Spleen (tissue), 11 donors: ENCODE results near the gene TNS4. TPM values are rescaled to one million over a fixed set of nuclear protein-coding genes. Genes with fewer than 3 reads are reported as not detected.
A peak's percentile ranks its signal among the peaks of the same experiment; 100 is the strongest.

Source experiments
- DNase-seq: peaks from one replicate; pipeline ENCODE4 v3.0.0-alpha.2; 2020
- H3K27ac ChIP-seq, 8 donors: fragments of 200-600 bp; sonication (generic) in 7 of 8; 1 replicate in 4 of 8; 2 replicates in 4 of 8; pipeline versions ENCODE4 v1.5.0 to v1.8.0; 2016 to 2021; ENCODE audit warnings: inconsistent platforms in 4 of 8, mild to moderate bottlenecking in 4 of 8, moderate library complexity in 1 of 8
- H3K27me3 ChIP-seq, 7 donors: fragments of 200-600 bp; sonication (generic) in 6 of 7; replicated peaks in 1 of 7; 1 replicate in 4 of 7; 2 replicates in 3 of 7; pipeline versions ENCODE4 v1.5.0 to v1.8.0; 2016 to 2021; ENCODE audit warnings: inconsistent platforms in 3 of 7, mild to moderate bottlenecking in 1 of 7
- H3K36me3 ChIP-seq, 6 donors: fragments of 200-600 bp; sonication (generic) in 5 of 6; 1 replicate in 4 of 6; 2 replicates in 2 of 6; pipeline versions ENCODE4 v1.5.0 to v1.8.0; 2016 to 2021; ENCODE audit warnings: inconsistent platforms in 2 of 6
- H3K4me1 ChIP-seq, 6 donors: fragments of 200-600 bp; sonication (generic) in 5 of 6; 1 replicate in 3 of 6; 2 replicates in 3 of 6; pipeline versions ENCODE4 v1.5.0 to v1.8.0; 2016 to 2021; ENCODE audit warnings: inconsistent platforms in 3 of 6
- H3K4me3 ChIP-seq, 8 donors: fragments of 200-600 bp; sonication (generic) in 7 of 8; 1 replicate in 4 of 8; 2 replicates in 4 of 8; pipeline versions ENCODE4 v1.5.0 to v1.8.0; 2016 to 2021; ENCODE audit warnings: inconsistent platforms in 4 of 8, mild to moderate bottlenecking in 4 of 8, moderate library complexity in 2 of 8
- H3K9me3 ChIP-seq, 8 donors: fragments of 200-600 bp; sonication (generic) in 7 of 8; 1 replicate in 4 of 8; 2 replicates in 4 of 8; pipeline versions ENCODE4 v1.5.0 to v1.8.0; 2016 to 2021; ENCODE audit warnings: inconsistent platforms in 4 of 8
- POLR2A ChIP-seq, 3 donors: fragments of 450-650 bp; IDR thresholded peaks; one replicate each; pipeline ENCODE4 v1.5.1; 2017; ENCODE audit warnings: antibody characterized with exemption in 3 of 3, mild to moderate bottlenecking in 1 of 3
- POLR2AphosphoS5 ChIP-seq, 3 donors: sonication (generic); formaldehyde crosslinking; IDR thresholded peaks; one replicate each; pipeline ENCODE4 v1.5.1; 2017; ENCODE audit warnings: antibody characterized with exemption in 3 of 3
- WGBS, 5 donors: extraction: QIAGEN DNeasy Blood & Tissue Kit in 3 of 5; methylation state at CpG; one replicate each; pipeline versions ENCODE4 v1.1.5 to v1.1.7; 2013 to 2018; 5-methylcytosine and 5-hydroxymethylcytosine counted together
- intact Hi-C: fragments of 100-400 bp; cut with DNase I; formaldehyde crosslinking; loops from one replicate; pipeline ENCODE4 v1.15.0; 2023; ENCODE audit warnings: low total_unique reads
- polyA plus RNA-seq, 3 donors: library from polyadenylated mRNA; stranded (reverse); fragments of 200-250 nt; gene quantifications; one replicate each; pipeline ENCODE4 v1.2.1, GENCODE V29; 2013
- total RNA-seq, 7 donors: library from RNA; depleted of rRNA in 3 of 7; stranded (reverse); fragments of >200 nt in 3 of 7; fragmentation: NEBNext Ultra II Directional in 4 of 7; extraction: Animal tissue kit (Norgen Biotek cat#: 25700) in 4 of 7; gene quantifications; one replicate each; pipeline versions ENCODE4 v1.1.0 to v1.2.1, GENCODE V29; 2016 to 2021
- TF ChIP-seq, protein P1 (sequence below), 11 experiments: fragments of 200-600 bp in 7 of 11; fragments of 450-650 bp in 4 of 11; sonication (generic) in 4 of 11; IDR thresholded peaks in 8 of 11; conservative IDR thresholded peaks in 3 of 11; 1 replicate in 7 of 11; 2 replicates in 4 of 11; pipeline versions ENCODE4 v1.4.0 to v1.8.0; 2016 to 2021; ENCODE audit warnings: antibody characterized with exemption in 11 of 11, inconsistent platforms in 4 of 11, mild to moderate bottlenecking in 1 of 11
- donor health status: healthy with polysubstance abuse.
- donor health status: DM: no; HTN: no; CAD: no; lungs with moderate emphysema.
- donor health status: DM: no; HTN: no; CAD: no.
- donor health status: Bipolar disorder and iron deficiency.
- donor health status: healthy.
- donor health status: DM: no; HTN: no; CAD: no.
- donor health status: DM: yes; HTN: yes; CAD: no.

The TNS4 gene
- total and polyA plus RNA-seq, 10 donors, result 0.14 to 1.3 (median 0.37) TPM; not detected in 1

DNA sequence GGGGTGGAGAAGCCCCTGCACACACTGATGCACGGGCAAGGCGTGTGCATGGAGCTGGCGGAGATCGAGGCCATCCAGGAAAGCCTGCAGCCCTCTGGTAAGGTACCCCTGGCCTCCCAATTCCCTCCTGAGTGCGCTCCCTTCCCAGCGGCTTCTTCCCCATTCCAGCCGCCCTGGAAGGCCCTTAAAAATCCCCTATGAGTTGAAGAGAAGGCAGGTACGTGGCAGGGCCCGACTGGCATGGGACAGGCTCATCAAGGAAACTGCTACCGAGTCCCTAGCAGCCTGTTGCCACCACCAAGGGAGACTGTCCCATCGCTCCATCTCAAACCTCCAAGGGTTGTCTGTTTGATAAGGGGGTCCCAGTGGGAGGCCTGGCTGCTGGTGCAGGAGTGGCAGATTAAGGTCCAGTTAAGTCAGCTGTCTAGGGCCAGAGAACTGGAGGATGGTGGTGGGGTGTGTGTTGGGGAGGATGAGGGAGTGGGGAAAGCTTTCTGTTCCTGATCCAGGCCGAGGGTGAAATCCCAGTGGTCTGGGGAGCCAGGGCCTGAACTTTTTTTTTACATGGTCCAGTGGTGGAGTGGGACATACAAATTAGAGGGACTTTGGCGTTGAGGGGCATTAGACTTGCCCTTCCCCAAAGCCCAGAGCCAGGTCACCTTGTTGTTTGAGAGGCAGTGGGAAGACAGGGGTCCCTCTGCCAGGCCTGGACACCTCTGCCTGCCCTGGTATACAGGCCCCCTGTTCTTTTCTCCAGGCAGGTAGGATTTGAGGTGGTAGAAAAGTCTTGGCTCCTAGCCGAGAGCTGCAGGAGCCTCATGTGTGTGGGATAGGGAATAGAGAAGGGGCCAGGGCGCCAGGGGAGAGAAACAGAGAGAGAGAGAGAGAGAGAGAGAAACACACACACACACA, 57.2 kb downstream of the TNS4 start:
- H3K4me1 ChIP-seq, result peaks cover 25 to 78% (median 68%) of the 10 kb centered on the region in 6 donors
- peak overlapping the region; percentile 67 to 92 (median 75) for H3K4me3 ChIP-seq
- H3K9me3 ChIP-seq, result no peaks in the 10 kb centered on the region
- no peak for DNase-seq
- TF ChIP-seq, protein P1, sequence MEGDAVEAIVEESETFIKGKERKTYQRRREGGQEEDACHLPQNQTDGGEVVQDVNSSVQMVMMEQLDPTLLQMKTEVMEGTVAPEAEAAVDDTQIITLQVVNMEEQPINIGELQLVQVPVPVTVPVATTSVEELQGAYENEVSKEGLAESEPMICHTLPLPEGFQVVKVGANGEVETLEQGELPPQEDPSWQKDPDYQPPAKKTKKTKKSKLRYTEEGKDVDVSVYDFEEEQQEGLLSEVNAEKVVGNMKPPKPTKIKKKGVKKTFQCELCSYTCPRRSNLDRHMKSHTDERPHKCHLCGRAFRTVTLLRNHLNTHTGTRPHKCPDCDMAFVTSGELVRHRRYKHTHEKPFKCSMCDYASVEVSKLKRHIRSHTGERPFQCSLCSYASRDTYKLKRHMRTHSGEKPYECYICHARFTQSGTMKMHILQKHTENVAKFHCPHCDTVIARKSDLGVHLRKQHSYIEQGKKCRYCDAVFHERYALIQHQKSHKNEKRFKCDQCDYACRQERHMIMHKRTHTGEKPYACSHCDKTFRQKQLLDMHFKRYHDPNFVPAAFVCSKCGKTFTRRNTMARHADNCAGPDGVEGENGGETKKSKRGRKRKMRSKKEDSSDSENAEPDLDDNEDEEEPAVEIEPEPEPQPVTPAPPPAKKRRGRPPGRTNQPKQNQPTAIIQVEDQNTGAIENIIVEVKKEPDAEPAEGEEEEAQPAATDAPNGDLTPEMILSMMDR (IDR thresholded peaks at IDR 0.05 in 8 of 11, conservative IDR thresholded peaks at IDR 0.05 in 3 of 11), result peak in 3 of 11 experiments; percentile 7 to 17 (median 14)
- no peak for TF ChIP-seq POLR2A (IDR thresholded peaks at IDR 0.05)
- intact Hi-C loops, result loop anchor here (5.0 kb wide), 1 partner anchor 88 kb away; no protein-coding TSS in a partner anchor
- H3K36me3 ChIP-seq, result no peaks in the 10 kb centered on the region
- H3K27me3 ChIP-seq, result peaks cover 0 to 26% (median 3%) of the 10 kb centered on the region in 7 donors
- H3K27ac ChIP-seq, result peak overlapping the region; percentile 60 to 90 (median 86)
- WGBS, 5 donors, result 15 to 30% (median 27%) methylated on average over 6 to 15 of the region's 15 CpGs

DNA sequence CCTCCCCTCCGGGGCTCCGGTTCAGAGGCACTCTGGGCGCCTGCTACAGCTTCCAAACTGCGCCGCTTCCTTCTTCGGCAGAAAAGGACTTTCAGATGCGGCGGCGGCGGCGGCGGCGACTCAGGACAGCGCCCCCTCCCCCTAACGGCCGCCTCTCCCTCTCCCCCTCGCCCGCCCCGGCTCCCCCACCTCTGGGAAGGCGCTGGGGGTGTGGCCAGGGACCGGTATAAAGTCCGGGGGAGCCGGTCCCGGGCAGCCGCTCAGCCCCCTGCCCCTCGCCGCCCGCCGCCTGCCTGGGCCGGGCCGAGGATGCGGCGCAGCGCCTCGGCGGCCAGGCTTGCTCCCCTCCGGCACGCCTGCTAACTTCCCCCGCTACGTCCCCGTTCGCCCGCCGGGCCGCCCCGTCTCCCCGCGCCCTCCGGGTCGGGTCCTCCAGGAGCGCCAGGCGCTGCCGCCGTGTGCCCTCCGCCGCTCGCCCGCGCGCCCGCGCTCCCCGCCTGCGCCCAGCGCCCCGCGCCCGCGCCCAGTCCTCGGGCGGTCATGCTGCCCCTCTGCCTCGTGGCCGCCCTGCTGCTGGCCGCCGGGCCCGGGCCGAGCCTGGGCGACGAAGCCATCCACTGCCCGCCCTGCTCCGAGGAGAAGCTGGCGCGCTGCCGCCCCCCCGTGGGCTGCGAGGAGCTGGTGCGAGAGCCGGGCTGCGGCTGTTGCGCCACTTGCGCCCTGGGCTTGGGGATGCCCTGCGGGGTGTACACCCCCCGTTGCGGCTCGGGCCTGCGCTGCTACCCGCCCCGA, 58.0 kb downstream of the TNS4 start, which contains the start of gene IGFBP4:
Gene IGFBP4 (plus strand): TSS at position 255 of the 792 bp plus-strand sequence. CDS start 286 bp downstream, at position 541.
- intact Hi-C loops, result loop anchor here (5.0 kb wide), 1 partner anchor 89 kb away; no protein-coding TSS in a partner anchor
- peaks cover 22 to 70% (median 59%) of the 10 kb centered on the region in 6 donors for H3K4me1 ChIP-seq
- H3K27ac ChIP-seq, result peak within 1 kb of the TSS; percentile 68 to 90 (median 86)
- WGBS, 5 donors, result 1 to 4% (median 1%) methylated on average over 10 to 98 of the region's 98 CpGs
- H3K4me3 ChIP-seq, result peak within 1 kb of the TSS; percentile 67 to 92 (median 75)
- H3K36me3 ChIP-seq, result no peaks in the 10 kb centered on the region
- DNase-seq, result peak; percentile 95
- H3K9me3 ChIP-seq, result no peaks in the 10 kb centered on the region
- peaks cover 0 to 26% (median 3%) of the 10 kb centered on the region in 7 donors for H3K27me3 ChIP-seq
- TF ChIP-seq POLR2A (IDR thresholded peaks at IDR 0.05), result peak in 1 of 3 donors; percentile 79
- TF ChIP-seq, protein P1 (IDR thresholded peaks at IDR 0.05 in 8 of 11, conservative IDR thresholded peaks at IDR 0.05 in 3 of 11), result peak in 9 of 11 experiments; percentile 16 to 63 (median 38)
- TF ChIP-seq POLR2AphosphoS5 (IDR thresholded peaks at IDR 0.05), result peak; percentile 66 to 89 (median 88)

DNA sequence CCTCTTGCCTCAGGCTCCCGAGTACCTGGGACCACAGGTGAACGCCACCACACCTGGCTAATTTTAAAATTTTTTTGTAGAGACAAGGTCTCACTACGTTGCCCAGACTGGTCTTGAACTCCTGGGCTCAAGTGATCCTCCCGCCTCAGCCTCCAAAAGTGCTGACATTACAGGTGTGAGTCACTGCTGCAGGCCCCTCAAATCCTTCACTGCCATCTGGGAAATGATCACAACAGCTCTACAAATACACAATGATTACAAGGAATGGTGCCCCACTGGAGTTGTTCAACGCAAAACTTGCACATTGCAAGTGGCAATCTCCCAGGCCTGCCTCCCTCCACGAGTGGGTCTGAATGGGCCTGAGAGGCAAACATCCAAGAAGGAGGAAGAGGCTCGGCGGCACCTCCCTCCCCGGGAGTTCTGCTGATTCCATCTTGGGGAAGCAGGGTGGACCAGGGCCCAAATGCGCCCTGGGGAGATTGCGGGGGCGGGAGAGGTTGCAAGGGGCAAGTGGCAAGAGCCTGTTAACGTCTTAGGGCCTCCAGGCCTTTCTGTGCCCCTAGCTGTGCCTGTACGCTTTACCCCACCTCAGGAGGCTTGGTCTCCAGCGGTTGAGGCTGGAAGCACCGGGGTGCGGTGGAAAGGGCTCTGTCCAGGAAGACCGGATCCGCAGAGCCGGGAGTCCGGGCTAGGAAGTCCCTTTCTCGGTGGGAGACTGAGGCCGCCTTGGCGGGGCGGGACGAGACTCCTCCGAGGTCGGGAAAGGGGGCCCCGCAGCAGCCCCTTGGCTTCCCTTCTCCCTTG, 58.8 kb downstream of the TNS4 start:
- Histone ChIP-seq H3K4me3 (peak overlapping the region; percentile 67 to 92 (median 75)), H3K36me3 (no peaks in the 10 kb centered on the region), H3K27me3 (peaks cover 0 to 26% (median 3%) of the 10 kb centered on the region in 7 donors), H3K9me3 (no peaks in the 10 kb centered on the region), H3K27ac (peak overlapping the region; percentile 68 to 90 (median 86)), H3K4me1 (peaks cover 15 to 63% (median 52%) of the 10 kb centered on the region in 6 donors)
- 32 to 53% (median 43%) methylated on average over 23 to 29 of the region's 29 CpGs for WGBS, 5 donors
- peak; percentile 77 for DNase-seq
- intact Hi-C loops, result loop anchor here (5.0 kb wide), 1 partner anchor 90 kb away; no protein-coding TSS in a partner anchor
- no peak for TF ChIP-seq POLR2AphosphoS5 (IDR thresholded peaks at IDR 0.05)
- TF ChIP-seq, protein P1 (IDR thresholded peaks at IDR 0.05 in 8 of 11, conservative IDR thresholded peaks at IDR 0.05 in 3 of 11), result no peak
- no peak for TF ChIP-seq POLR2A (IDR thresholded peaks at IDR 0.05)
